Measurements from ENCODE around the gene TESMIN.

DNA sequence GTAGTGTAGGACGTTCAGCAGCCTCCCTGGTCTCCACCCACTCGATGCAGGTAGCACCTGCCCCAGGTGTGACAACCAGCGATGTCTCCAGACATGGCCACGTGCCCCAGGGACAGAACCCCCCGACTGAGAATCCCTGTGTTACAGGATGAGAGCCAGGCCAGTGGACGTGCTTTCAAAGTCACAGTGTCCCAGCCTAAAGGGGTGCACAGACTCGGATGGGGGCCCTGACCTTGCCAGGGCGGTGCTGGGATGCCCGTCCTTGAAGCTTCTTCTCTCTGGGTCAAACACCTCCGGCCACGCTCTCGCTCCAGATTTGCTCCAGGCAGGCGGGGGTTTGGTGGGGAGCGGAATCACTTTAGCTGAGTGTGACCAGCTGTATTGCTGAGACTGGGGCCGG lies 90.3 kb downstream of the TESMIN start:
- TF ChIP-seq, protein P1, sequence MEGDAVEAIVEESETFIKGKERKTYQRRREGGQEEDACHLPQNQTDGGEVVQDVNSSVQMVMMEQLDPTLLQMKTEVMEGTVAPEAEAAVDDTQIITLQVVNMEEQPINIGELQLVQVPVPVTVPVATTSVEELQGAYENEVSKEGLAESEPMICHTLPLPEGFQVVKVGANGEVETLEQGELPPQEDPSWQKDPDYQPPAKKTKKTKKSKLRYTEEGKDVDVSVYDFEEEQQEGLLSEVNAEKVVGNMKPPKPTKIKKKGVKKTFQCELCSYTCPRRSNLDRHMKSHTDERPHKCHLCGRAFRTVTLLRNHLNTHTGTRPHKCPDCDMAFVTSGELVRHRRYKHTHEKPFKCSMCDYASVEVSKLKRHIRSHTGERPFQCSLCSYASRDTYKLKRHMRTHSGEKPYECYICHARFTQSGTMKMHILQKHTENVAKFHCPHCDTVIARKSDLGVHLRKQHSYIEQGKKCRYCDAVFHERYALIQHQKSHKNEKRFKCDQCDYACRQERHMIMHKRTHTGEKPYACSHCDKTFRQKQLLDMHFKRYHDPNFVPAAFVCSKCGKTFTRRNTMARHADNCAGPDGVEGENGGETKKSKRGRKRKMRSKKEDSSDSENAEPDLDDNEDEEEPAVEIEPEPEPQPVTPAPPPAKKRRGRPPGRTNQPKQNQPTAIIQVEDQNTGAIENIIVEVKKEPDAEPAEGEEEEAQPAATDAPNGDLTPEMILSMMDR (IDR thresholded peaks at IDR 0.05) = no peak
- TF ChIP-seq EP300 (IDR thresholded peaks at IDR 0.05) = no peak

Measured in upper lobe of left lung (tissue), 4 donors.